ENCODE results near the gene TCF3. TPM values are rescaled to one million over a fixed set of nuclear protein-coding genes. Genes with fewer than 3 reads are reported as not detected.

Gene TCF3
- 10 to 100 TPM; 32.9 to 88.2 (median 53.3) TPM for total RNA-seq

DNA sequence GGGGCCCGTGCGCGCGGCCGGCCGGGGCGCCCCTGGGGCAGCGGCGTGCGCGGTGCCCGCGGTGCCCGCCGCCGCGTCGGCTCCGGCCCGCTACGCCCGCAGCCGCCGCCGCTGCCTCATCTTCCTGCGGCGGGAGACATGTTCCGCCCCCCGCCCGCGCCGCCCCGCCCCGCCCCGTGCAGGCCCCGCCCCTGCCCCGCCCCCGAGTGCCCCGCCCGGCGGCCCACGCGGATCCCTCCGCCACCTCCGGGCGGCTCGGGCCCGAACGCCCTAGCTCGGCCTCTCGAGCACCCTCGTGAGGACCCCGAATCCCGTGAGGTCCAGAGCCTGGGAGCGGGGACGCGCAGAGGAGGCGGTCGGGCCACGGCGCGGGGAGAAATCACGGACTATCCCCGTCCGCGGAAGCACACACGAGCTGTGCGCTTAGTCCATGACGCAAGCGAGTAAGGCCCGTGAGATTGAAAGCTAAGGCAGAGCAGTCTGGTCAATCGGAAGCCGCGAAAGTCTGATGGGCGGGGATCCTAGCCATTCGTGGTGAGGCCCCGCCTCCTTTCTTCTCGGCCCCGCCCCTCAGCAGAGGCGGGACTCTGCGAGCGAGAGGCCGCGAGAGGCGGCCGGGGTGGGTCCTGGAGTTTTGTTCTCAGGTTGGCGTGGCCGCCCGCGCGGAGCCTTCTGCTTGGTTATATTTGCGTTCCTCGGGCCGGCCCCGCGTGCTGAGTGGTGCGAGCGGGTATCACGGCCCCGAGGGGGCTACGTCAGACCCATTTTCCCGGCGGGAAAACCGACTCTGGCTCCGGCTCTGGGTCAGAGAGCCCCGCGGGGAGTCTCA lies at the start of gene TCF3:
Gene TCF3, minus strand, starts transcription at position 145 of the 829 bp plus-strand sequence. CDS start 2,367 bp downstream, outside the sequence.
- Histone ChIP-seq H3K27me3 (no peaks in the 10 kb centered on the region), H3K9me3 (no peaks in the 10 kb centered on the region), H3K4me1 (peaks cover 11 to 25% (median 17%) of the 10 kb centered on the region in 4 donors), H3K36me3 (peaks cover 0 to 14% (median 5%) of the 10 kb centered on the region in 4 donors), H3K27ac (peak within 1 kb of the TSS; percentile 99 to 100 (median 100)), H3K4me3 (peak within 1 kb of the TSS; percentile 86 to 99 (median 94))
- WGBS, 2 donors = 0% methylated on average over 40 of the region's 107 CpGs; no CpG with 5 or more reads in 1 of the 2 donors
- TF ChIP-seq CTCF (IDR thresholded peaks at IDR 0.05) (peak in 2 of 6 experiments; percentile 14 to 18), POLR2AphosphoS5 (IDR thresholded peaks at IDR 0.05) (peak; percentile 67 to 76), EP300 (IDR thresholded peaks at IDR 0.05) (peak in 1 of 4 donors; percentile 63), POLR2A (IDR thresholded peaks at IDR 0.05) (peak in 3 of 4 donors; percentile 11 to 74 (median 32))
- ATAC-seq (ENCODE audit: low FRiP score in 2 of 2) = peak; percentile 98
- DNase-seq = peak; percentile 98 to 99

DNA sequence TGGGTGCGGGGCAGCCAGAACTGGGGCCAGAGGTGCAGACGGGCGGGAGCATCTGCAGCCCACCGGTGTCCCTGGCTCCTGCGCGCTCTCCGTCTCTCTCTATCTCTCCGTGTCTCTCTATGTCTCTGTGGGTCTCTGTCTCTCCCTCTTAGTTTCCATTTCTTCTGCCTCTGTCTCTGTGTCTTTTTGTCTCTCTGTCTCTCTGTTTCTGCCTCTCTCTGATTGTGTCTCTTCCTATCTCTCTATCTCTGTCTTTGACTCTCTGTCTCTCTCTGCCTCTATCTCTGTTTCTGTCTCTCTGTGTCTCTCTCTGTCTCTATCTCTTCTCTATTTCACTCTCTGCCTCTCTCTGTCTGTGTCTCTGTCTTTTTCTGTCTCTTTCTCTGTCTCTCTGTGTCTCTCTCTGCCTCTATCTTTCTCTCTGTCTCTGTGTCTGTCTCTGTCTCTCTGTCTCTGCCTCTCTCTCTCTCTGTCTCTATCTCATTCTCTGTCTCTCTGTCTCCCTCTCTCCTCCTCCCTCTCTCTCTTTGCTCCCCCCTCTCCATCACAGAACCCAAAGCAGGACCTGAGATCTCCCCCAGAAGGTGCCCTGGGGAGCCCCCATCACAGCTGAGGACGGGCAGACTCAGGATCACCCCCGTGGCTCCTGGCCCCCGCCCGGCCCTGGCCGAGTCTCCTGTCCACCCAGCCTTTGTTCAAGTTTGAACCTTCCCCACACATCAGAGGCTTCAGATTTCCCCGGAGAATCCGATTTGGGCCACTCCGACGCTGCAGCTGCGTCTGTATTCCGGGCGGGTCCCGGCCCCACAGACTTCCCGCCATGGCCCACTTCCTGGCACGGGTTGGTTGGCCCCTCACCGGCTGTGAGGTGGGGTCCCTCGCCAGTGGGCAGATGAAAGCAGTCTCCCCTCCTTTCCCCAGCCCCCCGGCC lies 48.6 kb upstream of the TCF3 start:
- TF ChIP-seq POLR2A (IDR thresholded peaks at IDR 0.05) (no peak), POLR2AphosphoS5 (IDR thresholded peaks at IDR 0.05) (no peak), EP300 (IDR thresholded peaks at IDR 0.05) (no peak), CTCF (IDR thresholded peaks at IDR 0.05) (no peak)
- no peak overlapping the region for H3K27ac ChIP-seq
- no peaks in the 10 kb centered on the region for H3K4me1 ChIP-seq
- H3K27me3 ChIP-seq = peaks cover 0 to 19% (median 0%) of the 10 kb centered on the region in 4 donors
- H3K36me3 ChIP-seq = no peaks in the 10 kb centered on the region
- DNase-seq (no peak), ATAC-seq (ENCODE audit: low FRiP score in 2 of 2) (no peak)
- peaks cover 0 to 6% (median 0%) of the 10 kb centered on the region in 4 donors for H3K9me3 ChIP-seq
- 28 to 44% methylated on average over 13 to 26 of the region's 26 CpGs for WGBS, 2 donors
- no peak overlapping the region for H3K4me3 ChIP-seq

- H3K4me3 ChIP-seq = no peak overlapping the region
- H3K9me3 ChIP-seq = peaks cover 4 to 10% (median 5%) of the 10 kb centered on the region in 4 donors
- no peak overlapping the region for H3K27ac ChIP-seq
- DNase-seq (peak in 1 of 2 donors; percentile 84), ATAC-seq (ENCODE audit: low FRiP score in 2 of 2) (peak in 1 of 2 donors; percentile 57)
- H3K36me3 ChIP-seq = no peaks in the 10 kb centered on the region
- peaks cover 0 to 19% (median 0%) of the 10 kb centered on the region in 4 donors for H3K27me3 ChIP-seq
- no peaks in the 10 kb centered on the region for H3K4me1 ChIP-seq
- 55 to 56% methylated on average over 17 to 31 of the region's 31 CpGs for WGBS, 2 donors
- no peak for TF ChIP-seq EP300 (IDR thresholded peaks at IDR 0.05)
- no peak for TF ChIP-seq POLR2AphosphoS5 (IDR thresholded peaks at IDR 0.05)
- no peak for TF ChIP-seq POLR2A (IDR thresholded peaks at IDR 0.05)
- no peak for TF ChIP-seq CTCF (IDR thresholded peaks at IDR 0.05)
Observed at GRCh38 chr19:1699998-1700732, 47.8 kb upstream of the TCF3 start.

DNA sequence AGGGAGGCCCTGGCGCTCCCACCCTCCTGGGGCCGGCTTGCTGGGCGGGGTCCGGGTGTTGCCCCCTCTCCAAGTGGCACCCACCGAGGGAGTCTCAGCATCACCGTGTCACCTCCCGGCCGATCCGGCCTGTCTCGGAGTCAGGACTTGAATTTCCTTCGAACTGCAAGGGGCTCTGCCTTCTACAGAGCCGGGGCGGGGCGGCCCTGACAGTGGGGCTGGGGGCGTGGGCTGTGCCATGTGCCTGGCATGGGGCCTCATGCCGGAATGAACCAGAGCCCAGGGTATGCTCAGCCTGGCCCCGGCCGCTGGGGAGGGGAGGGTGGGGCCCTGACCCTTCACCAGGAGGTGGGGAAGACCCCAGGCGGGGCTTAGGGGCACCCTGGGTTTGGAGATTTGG lies 47.0 kb upstream of the TCF3 start:
- peak in 1 of 2 donors; percentile 66 for DNase-seq
- no peaks in the 10 kb centered on the region for H3K4me1 ChIP-seq

More for the DNA sequence above, 47.0 kb upstream of the TCF3 start:
- H3K27ac ChIP-seq = no peak overlapping the region
- ATAC-seq (ENCODE audit: low FRiP score in 2 of 2) = peak in 1 of 2 donors; percentile 8
- peaks cover 0 to 19% (median 0%) of the 10 kb centered on the region in 4 donors for H3K27me3 ChIP-seq
- 70 to 91% methylated on average over 2 to 7 of the region's 19 CpGs for WGBS, 2 donors
- no peaks in the 10 kb centered on the region for H3K36me3 ChIP-seq
- TF ChIP-seq POLR2A (IDR thresholded peaks at IDR 0.05) (no peak), POLR2AphosphoS5 (IDR thresholded peaks at IDR 0.05) (no peak), CTCF (IDR thresholded peaks at IDR 0.05) (no peak), EP300 (IDR thresholded peaks at IDR 0.05) (no peak)
- H3K4me3 ChIP-seq = no peak overlapping the region
- H3K9me3 ChIP-seq = peaks cover 4 to 11% (median 5%) of the 10 kb centered on the region in 4 donors
